Testis (tissue), 2 donors: ENCODE measurements around the gene PM20D1.

Experiments
- CTCF ChIP-seq, 3 experiments: fragments of 450-650 bp in 2 of 3; fragments of 200-600 bp in 1 of 3; sonication (generic) in 1 of 3; IDR thresholded peaks; one replicate each; pipeline ENCODE4 v1.5.1; 2016 to 2019; ENCODE audit warnings: antibody characterized with exemption in 3 of 3, mild to moderate bottlenecking in 2 of 3, moderate library complexity in 1 of 3
- POLR2A ChIP-seq: fragments of 450-650 bp; IDR thresholded peaks from one replicate; pipeline ENCODE4 v1.6.1; 2017; ENCODE audit warnings: antibody characterized with exemption, mild to moderate bottlenecking, moderate library complexity

- no peak for TF ChIP-seq CTCF (IDR thresholded peaks at IDR 0.05)
- no peak for TF ChIP-seq POLR2A
Measured at GRCh38 chr1:205792961-205793673, 56.8 kb downstream of the PM20D1 start.
